ENCODE measurements around the gene ZHX3.

ZHX3 gene

GRCh38 chr20:41221614-41222218 lies 95.8 kb downstream of the ZHX3 start:
- Histone ChIP-seq H3K27ac (no peak overlapping the region), H3K4me3 (ENCODE audit: low read depth, low read length) (no peak overlapping the region), H3K36me3 (replicated peaks) (no peaks in the 10 kb centered on the region), H3K27me3 (replicated peaks) (no peaks in the 10 kb centered on the region)
- in situ Hi-C loops (cut with HindIII; ENCODE audit: low pct_ligation_motif_present, low sequenced_read_pairs): no loop called here
- TF ChIP-seq CTCF (IDR thresholded peaks at IDR 0.05; ENCODE audit: low read depth, low read length, missing control alignments): no peak
- DNase-seq: no peak

- Histone ChIP-seq H3K4me3 (ENCODE audit: low read depth, low read length) (no peak overlapping the region), H3K36me3 (replicated peaks) (no peaks in the 10 kb centered on the region), H3K27me3 (replicated peaks) (no peaks in the 10 kb centered on the region), H3K27ac (no peak overlapping the region)
- no peak for TF ChIP-seq CTCF (IDR thresholded peaks at IDR 0.05; ENCODE audit: low read depth, low read length, missing control alignments)
- no peak for DNase-seq
- in situ Hi-C loops (cut with HindIII; ENCODE audit: low pct_ligation_motif_present, low sequenced_read_pairs): no loop called here
Observed at GRCh38 chr20:41219824-41220223, 97.7 kb downstream of the ZHX3 start.

GRCh38 chr20:41218466-41218865 lies 99.1 kb downstream of the ZHX3 start:
- Histone ChIP-seq H3K36me3 (replicated peaks) (no peaks in the 10 kb centered on the region), H3K4me3 (ENCODE audit: low read depth, low read length) (no peak overlapping the region), H3K27ac (no peak overlapping the region), H3K27me3 (replicated peaks) (no peaks in the 10 kb centered on the region)
- DNase-seq: peak; percentile 25
- in situ Hi-C loops (cut with HindIII; ENCODE audit: low pct_ligation_motif_present, low sequenced_read_pairs): no loop called here
- TF ChIP-seq CTCF (IDR thresholded peaks at IDR 0.05; ENCODE audit: low read depth, low read length, missing control alignments): no peak

- TF ChIP-seq CTCF (IDR thresholded peaks at IDR 0.05; ENCODE audit: low read depth, low read length, missing control alignments): no peak
- in situ Hi-C loops (cut with HindIII; ENCODE audit: low pct_ligation_motif_present, low sequenced_read_pairs): no loop called here
- Histone ChIP-seq H3K27ac (no peak overlapping the region), H3K36me3 (replicated peaks) (no peaks in the 10 kb centered on the region), H3K27me3 (replicated peaks) (no peaks in the 10 kb centered on the region), H3K4me3 (ENCODE audit: low read depth, low read length) (no peak overlapping the region)
- DNase-seq: no peak
Observed at GRCh38 chr20:41217422-41217821, 100.1 kb downstream of the ZHX3 start.

GRCh38 chr20:41214666-41215065 lies 102.9 kb downstream of the ZHX3 start:
- H3K4me3 ChIP-seq (ENCODE audit: low read depth, low read length): no peak overlapping the region
- H3K36me3 ChIP-seq (replicated peaks): no peaks in the 10 kb centered on the region
- no peak overlapping the region for H3K27ac ChIP-seq
- DNase-seq: no peak
- in situ Hi-C loops (cut with HindIII; ENCODE audit: low pct_ligation_motif_present, low sequenced_read_pairs): no loop called here
- H3K27me3 ChIP-seq (replicated peaks): no peaks in the 10 kb centered on the region
- TF ChIP-seq CTCF (IDR thresholded peaks at IDR 0.05; ENCODE audit: low read depth, low read length, missing control alignments): no peak

GRCh38 chr20:41214202-41214601 lies 103.3 kb downstream of the ZHX3 start:
- in situ Hi-C loops (cut with HindIII; ENCODE audit: low pct_ligation_motif_present, low sequenced_read_pairs): no loop called here
- no peak for TF ChIP-seq CTCF (IDR thresholded peaks at IDR 0.05; ENCODE audit: low read depth, low read length, missing control alignments)
- Histone ChIP-seq H3K27me3 (replicated peaks) (no peaks in the 10 kb centered on the region), H3K4me3 (ENCODE audit: low read depth, low read length) (no peak overlapping the region), H3K36me3 (replicated peaks) (no peaks in the 10 kb centered on the region), H3K27ac (no peak overlapping the region)
- DNase-seq: no peak

Data from brain microvascular endothelial cell (primary cell).